ENCODE measurements around the gene MYT1. TPM values are rescaled to one million over a fixed set of nuclear protein-coding genes. Genes with fewer than 3 reads are reported as not detected.
"Not testable (repeated sequence)": the region's sequence is repeated elsewhere in the genome, so short reads cannot be mapped to it uniquely, and the experiment has no call there.

Gene MYT1
- total RNA-seq, 1 experiment from 2014 or later: 0.69 TPM

DNA sequence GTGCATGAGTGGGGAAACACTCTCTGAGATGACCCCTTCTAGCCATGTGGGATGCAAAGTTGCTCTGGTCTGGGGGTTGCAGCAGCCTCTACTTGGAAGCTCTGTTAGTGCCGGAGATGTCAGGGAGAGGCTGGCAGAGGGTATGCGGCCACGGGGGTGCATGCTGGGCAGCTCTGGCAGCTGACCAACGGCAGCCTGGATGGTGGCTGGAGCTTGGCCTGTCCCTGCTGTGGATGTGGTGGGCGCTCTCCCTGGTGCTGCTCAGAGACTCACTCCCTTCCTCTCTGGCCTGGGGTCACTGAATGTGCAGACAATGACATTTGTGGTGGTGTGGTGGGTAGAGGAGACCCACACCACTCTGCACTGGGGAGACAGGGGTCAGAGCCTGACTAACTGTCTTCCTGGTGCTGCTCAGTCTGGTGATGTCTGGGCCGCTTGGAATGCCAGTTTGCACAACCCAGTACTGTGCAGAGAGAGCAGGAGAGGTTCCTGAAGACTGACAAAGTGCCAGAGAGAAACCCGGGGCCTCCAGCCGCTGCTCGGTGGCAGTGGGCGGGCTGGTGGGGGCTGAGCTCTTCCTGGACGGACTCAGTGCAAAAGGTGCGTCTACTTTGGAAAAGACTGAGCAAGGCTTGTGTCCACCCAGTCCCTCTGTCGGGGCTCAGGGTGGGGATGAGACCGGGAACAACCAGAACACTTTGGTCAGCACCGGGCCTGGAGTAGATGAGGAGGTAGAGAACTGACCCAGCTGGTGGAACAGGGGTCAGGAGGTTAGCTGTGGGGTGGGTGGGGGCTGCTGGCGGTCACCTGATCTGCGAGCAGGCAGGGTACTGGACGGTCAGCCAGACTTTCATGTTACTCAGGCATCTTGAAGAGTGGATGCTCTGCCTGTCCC lies 2.7 kb downstream of the MYT1 start:
- DNase-seq: peak; percentile 80
- Histone ChIP-seq H3K36me3 (replicated peaks; ENCODE audit: control insufficient read depth, insufficient read depth, low read length) (no peaks in the 10 kb centered on the region), H3K27me3 (ENCODE audit: control insufficient read depth, insufficient read depth, low read length) (no peaks in the 10 kb centered on the region; the same call in 1 of the 2 replicates), H3K4me3 (ENCODE audit: insufficient read depth, low read depth, low read length) (no peak overlapping the region)

DNA sequence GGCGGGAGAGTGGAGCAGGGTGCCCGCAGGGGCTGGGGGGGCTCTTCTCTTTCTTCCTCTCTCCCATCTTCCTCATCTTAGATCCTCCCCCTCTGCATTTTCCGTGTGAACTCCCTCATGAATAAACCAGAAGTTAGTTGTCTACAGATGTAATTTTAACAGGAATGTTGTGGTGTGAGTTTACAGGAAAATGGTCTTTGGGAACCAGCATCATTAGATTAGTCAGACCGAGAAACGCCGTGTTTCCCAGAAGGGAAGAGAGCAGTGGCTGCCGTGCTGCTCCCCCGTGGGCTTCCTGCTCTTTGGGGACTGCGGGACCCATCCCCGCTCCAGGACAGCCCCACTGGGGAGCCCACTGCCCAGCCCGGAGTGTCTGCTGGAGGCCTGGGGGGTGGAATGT lies 3.4 kb downstream of the MYT1 start:
- DNase-seq: no peak
- no peak overlapping the region for H3K4me3 ChIP-seq (ENCODE audit: insufficient read depth, low read depth, low read length)
- H3K36me3 ChIP-seq (replicated peaks; ENCODE audit: control insufficient read depth, insufficient read depth, low read length): no peaks in the 10 kb centered on the region
- no peaks in the 10 kb centered on the region; the same call in 1 of the 2 replicates for H3K27me3 ChIP-seq (ENCODE audit: control insufficient read depth, insufficient read depth, low read length)

DNA sequence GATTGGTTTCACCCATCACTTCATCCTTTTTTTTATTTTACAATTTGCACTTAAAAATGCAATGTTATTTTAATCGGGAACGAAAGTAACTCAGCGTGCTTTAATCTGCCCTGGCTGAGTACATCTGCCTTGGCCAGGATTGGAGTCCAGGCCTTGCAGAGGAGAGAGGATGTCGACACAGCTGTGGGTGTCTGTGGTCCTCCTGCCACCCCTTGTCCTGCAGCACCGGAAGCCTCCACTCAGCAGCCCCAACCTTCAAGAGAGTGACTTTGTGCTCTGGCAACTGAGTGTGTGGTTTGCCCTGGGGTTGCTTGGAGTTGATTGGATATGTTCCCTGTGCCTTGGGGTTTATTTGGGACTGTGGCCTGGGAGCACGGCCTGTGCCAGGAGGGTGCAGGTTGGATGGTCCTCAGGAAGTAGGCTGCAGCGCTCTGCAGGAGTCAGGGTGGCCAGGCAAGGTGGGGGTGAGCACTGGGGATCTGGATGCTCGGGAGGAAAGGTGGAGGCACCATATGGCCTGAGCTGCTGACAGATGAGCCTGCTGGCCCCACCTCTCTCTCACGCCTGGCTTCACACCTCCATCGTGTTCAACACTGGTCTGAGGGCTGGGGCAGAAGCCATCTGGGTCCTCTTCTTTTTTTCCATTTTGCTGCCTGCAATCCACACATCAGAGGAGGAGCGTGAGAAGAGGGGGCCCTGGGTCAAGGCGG lies 4.3 kb downstream of the MYT1 start:
- H3K36me3 ChIP-seq (replicated peaks; ENCODE audit: control insufficient read depth, insufficient read depth, low read length): no peaks in the 10 kb centered on the region
- H3K27me3 ChIP-seq (ENCODE audit: control insufficient read depth, insufficient read depth, low read length): peaks cover 4% of the 10 kb centered on the region; the same call in 1 of the 2 replicates
- H3K4me3 ChIP-seq (ENCODE audit: insufficient read depth, low read depth, low read length): no peak overlapping the region
- DNase-seq: no peak

DNA sequence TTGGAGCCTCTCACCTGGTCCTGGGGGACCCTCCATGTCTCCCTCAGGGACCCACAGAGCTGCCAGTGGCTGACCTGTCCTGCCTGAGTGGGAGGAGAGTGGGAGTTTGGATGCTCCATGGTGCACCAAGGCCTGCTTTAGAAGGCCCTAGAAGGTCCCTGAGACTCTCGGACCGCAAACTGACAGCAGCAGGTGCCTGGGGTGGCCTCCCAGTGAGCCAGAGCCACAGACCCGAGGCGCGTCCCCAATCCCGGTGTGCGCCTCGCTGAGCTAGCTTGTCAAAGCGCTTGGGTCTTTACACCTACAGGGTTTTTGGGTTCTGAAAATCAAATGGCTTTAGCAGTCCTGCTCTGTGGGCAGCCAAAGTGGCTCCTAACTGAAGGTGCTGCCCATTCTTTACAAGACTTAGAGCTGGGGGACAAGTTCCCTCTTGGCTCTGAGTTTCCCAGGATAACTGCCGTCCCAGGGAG lies 4.9 kb downstream of the MYT1 start:
- DNase-seq: no peak
- H3K4me3 ChIP-seq (ENCODE audit: insufficient read depth, low read depth, low read length): no peak overlapping the region
- H3K36me3 ChIP-seq (replicated peaks; ENCODE audit: control insufficient read depth, insufficient read depth, low read length): no peaks in the 10 kb centered on the region
- peaks cover 4% of the 10 kb centered on the region; the same call in 1 of the 2 replicates for H3K27me3 ChIP-seq (ENCODE audit: control insufficient read depth, insufficient read depth, low read length)

DNA sequence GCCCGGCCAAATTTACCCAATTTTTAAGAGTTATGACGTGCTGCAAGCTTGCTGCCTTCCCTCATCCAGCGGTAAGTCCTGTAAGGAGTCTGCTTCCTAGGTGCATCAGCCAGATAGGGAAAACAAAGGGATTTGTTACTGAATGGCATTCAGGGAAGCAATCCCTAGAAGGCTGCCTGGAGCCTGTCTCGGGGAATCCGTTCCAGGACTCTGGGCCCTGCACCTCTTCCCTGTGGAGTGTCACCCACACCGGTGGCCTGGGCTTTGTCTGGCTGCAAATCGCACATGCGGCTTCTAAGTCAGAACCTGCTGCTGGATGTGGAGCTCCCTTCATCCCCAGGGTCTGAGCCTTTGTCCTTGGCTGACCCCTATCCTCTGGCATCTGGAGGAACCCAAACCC lies 7.0 kb downstream of the MYT1 start:
- H3K27me3 ChIP-seq (ENCODE audit: control insufficient read depth, insufficient read depth, low read length): peaks cover 4% of the 10 kb centered on the region; the same call in 1 of the 2 replicates
- H3K4me3 ChIP-seq (ENCODE audit: insufficient read depth, low read depth, low read length): no peak overlapping the region
- DNase-seq: no peak
- H3K36me3 ChIP-seq (replicated peaks; ENCODE audit: control insufficient read depth, insufficient read depth, low read length): no peaks in the 10 kb centered on the region

DNA sequence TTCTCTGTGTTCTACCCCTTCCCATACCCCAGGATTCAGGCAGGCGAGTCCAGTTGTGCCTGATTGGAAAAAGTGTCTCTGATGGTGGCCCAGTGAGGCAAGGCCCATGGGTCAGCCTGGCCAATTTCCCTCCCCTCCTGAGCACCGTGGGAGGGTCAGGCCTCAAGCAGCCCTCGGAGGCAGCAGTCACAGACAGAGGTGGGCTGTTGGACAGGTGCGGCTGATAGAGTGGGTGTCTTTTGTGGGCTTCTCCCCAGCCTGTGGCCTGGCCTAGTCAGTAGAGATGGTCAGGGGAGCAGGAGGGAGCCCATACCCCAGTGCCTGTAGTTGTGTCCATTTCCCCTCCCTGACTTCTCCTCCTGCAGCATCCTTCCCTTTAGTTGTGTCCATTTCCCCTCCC lies 8.9 kb downstream of the MYT1 start:
- Histone ChIP-seq H3K4me3 (ENCODE audit: insufficient read depth, low read depth, low read length) (no peak overlapping the region), H3K36me3 (replicated peaks; ENCODE audit: control insufficient read depth, insufficient read depth, low read length) (no peaks in the 10 kb centered on the region)
- DNase-seq: no peak

DNA sequence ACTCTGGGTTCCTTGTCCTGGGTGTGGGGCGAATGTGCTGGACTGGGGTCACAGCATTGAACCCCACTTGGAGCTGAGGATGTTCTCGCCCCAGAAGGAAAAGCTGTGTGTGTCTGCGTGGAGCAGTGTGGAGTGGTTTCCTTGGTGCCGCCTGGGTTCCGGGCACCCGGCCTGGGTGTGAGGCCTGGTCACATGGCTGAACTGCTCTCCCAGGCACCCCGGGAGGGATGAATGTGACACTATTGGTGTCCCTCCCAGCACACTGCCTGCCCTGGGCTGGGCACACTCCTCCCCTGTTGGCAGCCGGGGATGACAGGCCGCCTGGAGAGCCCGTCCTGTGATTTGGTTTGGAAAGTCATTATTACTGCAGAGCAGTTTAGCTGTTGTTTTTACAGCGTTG lies 12.3 kb downstream of the MYT1 start:
- Histone ChIP-seq H3K27me3 (ENCODE audit: control insufficient read depth, insufficient read depth, low read length) (peaks cover 6% of the 10 kb centered on the region; the same call in 1 of the 2 replicates), H3K36me3 (replicated peaks; ENCODE audit: control insufficient read depth, insufficient read depth, low read length) (no peaks in the 10 kb centered on the region), H3K4me3 (ENCODE audit: insufficient read depth, low read depth, low read length) (no peak overlapping the region)
- peak; percentile 79 for DNase-seq

More for the DNA sequence above, 8.9 kb downstream of the MYT1 start:
- peaks cover 6% of the 10 kb centered on the region; the same call in 1 of the 2 replicates for H3K27me3 ChIP-seq (ENCODE audit: control insufficient read depth, insufficient read depth, low read length)

DNA sequence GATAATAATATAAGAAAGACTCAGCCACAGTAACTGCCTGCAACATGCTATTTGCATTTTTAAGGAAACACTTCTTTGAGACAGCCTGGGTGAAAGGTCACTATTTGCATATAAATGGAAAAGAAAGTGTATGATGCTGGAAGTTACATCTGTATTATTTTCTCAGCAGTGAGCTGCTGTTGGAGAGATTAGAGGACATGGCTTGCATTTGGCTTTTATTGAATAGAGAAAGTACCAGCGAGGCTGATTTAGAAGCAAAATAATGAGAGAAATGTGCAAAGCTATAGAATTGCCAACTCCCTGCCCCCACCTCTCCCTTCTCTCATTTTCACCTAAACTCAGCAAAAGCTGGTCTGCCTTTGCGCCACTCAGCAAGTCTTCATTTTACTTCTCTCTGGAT lies 12.7 kb downstream of the MYT1 start:
- H3K27me3 ChIP-seq (ENCODE audit: control insufficient read depth, insufficient read depth, low read length): peaks cover 6% of the 10 kb centered on the region; the same call in 1 of the 2 replicates
- no peaks in the 10 kb centered on the region for H3K36me3 ChIP-seq (replicated peaks; ENCODE audit: control insufficient read depth, insufficient read depth, low read length)
- no peak overlapping the region for H3K4me3 ChIP-seq (ENCODE audit: insufficient read depth, low read depth, low read length)
- no peak for DNase-seq

DNA sequence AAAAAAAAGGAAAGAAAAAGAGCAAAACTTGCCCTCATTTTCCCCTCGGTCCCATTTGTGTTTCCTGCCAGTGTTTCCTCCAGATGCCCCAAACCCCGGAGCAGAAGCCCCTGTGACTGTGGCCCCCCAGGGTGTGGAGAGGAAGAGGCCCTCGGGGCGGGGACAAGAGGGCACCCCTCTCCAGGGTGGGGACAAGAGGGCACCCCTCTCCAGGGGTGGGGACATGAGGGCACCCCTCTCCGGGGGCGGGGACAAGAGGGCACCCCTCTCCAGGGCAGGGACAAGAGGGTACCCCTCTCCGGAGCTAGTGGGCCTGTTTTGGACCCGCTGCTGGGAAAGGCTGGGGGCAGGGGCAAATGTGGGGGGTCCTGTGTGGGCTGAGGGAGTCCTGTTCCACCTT lies 13.1 kb downstream of the MYT1 start:
- no peaks in the 10 kb centered on the region for H3K36me3 ChIP-seq (replicated peaks; ENCODE audit: control insufficient read depth, insufficient read depth, low read length)
- no peak overlapping the region for H3K4me3 ChIP-seq (ENCODE audit: insufficient read depth, low read depth, low read length)
- peak; percentile 57 for DNase-seq
- H3K27me3 ChIP-seq (ENCODE audit: control insufficient read depth, insufficient read depth, low read length): peaks cover 6% of the 10 kb centered on the region; the same call in 1 of the 2 replicates

DNA sequence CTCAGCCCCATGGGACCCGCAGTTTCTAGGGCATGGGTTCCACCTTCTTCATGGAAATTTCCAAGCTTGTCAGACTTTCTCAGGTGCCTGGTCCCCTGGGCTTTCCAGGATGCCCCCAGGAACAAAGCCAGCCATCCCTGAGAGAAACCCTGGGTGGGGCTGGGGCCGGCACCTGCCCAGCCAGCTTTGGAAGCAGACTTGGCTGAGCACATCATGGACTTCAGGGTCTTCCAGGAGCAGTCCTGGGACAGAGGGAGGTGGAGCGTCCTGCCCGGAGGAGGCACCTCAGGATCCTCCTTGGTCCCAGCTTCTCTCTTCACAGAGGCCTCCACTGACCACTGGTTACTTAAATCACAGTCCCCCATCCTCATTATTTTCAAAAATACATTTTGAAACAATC lies 13.5 kb downstream of the MYT1 start:
- peaks cover 6% of the 10 kb centered on the region; the same call in 1 of the 2 replicates for H3K27me3 ChIP-seq (ENCODE audit: control insufficient read depth, insufficient read depth, low read length)
- no peak overlapping the region for H3K4me3 ChIP-seq (ENCODE audit: insufficient read depth, low read depth, low read length)
- H3K36me3 ChIP-seq (replicated peaks; ENCODE audit: control insufficient read depth, insufficient read depth, low read length): no peaks in the 10 kb centered on the region
- DNase-seq: peak; percentile 53

DNA sequence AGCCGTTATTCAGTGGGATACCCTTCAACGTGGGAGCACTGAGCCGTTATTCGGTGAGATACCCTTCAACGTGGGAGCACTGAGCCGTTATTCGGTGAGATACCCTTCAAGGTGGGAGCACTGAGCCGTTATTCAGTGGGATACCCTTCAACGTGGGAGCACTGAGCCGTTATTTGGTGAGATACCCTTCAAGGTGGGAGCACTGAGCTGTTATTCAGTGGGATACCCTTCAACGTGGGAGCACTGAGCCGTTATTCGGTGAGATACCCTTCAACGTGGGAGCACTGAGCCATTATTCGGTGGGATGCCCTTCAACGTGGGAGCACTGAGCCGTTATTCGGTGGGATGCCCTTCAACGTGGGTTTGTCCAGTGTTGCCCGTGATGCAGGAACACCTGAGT lies 14.7 kb downstream of the MYT1 start:
- not testable (repeated sequence) for DNase-seq; H3K27me3 ChIP-seq (ENCODE audit: control insufficient read depth, insufficient read depth, low read length); H3K36me3 ChIP-seq (replicated peaks; ENCODE audit: control insufficient read depth, insufficient read depth, low read length); H3K4me3 ChIP-seq (ENCODE audit: insufficient read depth, low read depth, low read length)

DNA sequence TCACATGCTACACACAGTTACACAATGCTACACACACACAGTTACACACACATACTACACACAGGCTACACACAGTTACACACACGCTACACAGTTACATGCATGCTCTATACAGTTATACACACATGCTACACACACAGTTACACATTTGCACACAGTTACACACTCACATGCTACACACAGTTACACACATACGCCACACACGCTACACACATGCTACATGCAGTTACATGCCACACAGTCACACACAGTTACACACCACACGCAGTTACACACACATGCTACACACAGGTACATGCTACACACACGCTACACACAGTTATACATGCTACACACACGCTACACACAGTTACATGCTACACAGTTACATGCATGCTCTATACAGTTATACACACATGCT lies 15.6 kb downstream of the MYT1 start:
- Histone ChIP-seq H3K36me3 (replicated peaks; ENCODE audit: control insufficient read depth, insufficient read depth, low read length) (no peaks in the 10 kb centered on the region), H3K4me3 (ENCODE audit: insufficient read depth, low read depth, low read length) (no peak overlapping the region), H3K27me3 (ENCODE audit: control insufficient read depth, insufficient read depth, low read length) (peaks cover 2% of the 10 kb centered on the region; the same call in 1 of the 2 replicates)
- DNase-seq: no peak

DNA sequence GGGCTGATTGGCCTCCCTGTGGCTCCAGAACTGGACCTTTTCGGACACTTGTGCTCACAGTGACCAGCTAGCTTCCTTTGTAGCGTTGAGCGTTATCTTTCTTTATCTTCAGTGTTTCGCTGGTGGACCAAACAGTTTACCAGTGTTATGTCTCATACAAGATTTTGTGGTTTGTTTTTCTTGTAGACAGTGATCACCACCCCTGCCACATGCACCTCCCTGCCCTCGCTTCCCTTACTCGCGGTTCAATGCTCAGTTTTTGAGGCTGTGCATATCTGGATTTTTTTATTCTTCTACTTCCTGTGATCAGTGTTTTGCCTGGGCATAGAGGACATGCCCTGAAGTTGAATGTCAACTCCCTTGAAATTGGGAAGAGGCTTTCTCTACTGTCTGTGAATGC lies 16.4 kb downstream of the MYT1 start:
- peaks cover 2% of the 10 kb centered on the region; the same call in 1 of the 2 replicates for H3K27me3 ChIP-seq (ENCODE audit: control insufficient read depth, insufficient read depth, low read length)

DNA sequence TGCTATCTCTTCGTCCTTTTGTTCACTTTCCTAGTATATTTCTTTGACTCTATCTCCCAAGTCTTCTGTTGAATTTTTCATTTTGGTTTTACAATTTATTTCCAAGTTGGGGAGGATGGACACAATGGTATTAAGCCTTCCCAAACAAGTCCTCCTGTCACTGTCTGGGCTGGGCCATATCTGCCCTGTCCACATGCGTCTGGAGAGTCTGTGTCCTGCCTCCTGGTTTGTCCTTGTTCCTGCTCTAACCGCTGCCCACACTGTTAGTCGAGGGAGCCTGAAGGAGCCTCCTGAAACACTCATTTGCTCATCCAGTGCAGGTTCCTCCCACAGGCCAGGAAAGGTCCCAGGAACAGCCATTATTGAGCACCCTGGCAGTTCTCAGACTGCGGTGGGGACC lies 17.1 kb downstream of the MYT1 start:
- Histone ChIP-seq H3K27me3 (ENCODE audit: control insufficient read depth, insufficient read depth, low read length) (peaks cover 2% of the 10 kb centered on the region; the same call in 1 of the 2 replicates), H3K4me3 (ENCODE audit: insufficient read depth, low read depth, low read length) (no peak overlapping the region), H3K36me3 (replicated peaks; ENCODE audit: control insufficient read depth, insufficient read depth, low read length) (no peaks in the 10 kb centered on the region)
- DNase-seq: no peak

More for the DNA sequence above, 16.4 kb downstream of the MYT1 start:
- no peak for DNase-seq
- H3K36me3 ChIP-seq (replicated peaks; ENCODE audit: control insufficient read depth, insufficient read depth, low read length): no peaks in the 10 kb centered on the region
- H3K4me3 ChIP-seq (ENCODE audit: insufficient read depth, low read depth, low read length): no peak overlapping the region

All from H7 (cell line).